Islet of Langerhans (tissue), 1 donor: Measurements from ENCODE around the gene SHANK1.

ENCODE experiments used
- FAIRE-seq: peaks from one replicate; lab custom pipeline; 2011; peaks lifted over from hg19 to GRCh38; lab: Jason Lieb, UNC

The SHANK1 gene

GRCh38 chr19:50728084-50728737, 8.6 kb upstream of the SHANK1 start:
- FAIRE-seq = no peak

DNA sequence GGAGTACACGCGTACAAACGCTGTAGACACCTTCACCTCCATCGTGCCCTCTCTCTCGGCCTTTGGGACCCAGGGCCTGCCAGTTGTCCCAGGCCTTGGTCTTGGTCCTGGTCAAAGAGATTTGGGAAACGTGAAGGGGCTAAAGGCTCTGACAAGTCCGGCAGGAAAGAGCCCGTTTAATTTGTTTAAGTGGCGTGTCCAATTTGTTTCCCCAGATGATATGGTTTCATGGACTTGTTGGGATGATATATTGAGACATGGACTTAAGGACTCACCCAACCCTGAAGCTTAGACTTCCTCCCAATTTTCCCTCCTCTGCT, 6.3 kb upstream of the SHANK1 start:
- no peak for FAIRE-seq

DNA sequence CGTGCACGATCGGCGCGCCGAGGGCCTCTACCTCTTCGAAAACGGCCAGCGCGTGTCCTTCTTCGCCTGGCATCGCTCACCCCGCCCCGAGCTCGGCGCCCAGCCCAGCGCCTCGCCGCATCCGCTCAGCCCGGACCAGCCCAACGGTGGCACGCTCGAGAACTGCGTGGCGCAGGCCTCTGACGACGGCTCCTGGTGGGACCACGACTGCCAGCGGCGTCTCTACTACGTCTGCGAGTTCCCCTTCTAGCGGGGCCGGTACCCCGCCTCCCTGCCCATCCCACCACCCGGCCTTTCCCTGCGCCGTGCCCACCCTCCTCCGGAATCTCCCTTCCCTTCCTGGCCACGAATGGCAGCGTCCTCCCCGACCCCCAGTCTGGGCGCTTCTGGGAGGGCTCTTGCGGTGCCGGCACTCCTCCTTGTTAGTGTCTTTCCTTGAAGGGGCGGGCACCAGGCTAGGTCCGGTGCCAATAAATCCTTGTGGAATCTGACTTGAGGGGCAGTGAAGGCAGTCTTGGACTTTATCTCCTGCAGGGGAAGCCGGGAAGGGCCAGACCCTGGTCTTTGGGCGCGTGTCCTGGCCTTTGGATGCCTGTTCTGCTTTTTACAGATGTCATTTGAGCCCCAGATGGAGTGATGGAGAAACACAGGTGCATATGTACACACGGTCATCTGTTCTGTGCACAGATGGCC, 5.8 kb upstream of the SHANK1 start:
- no peak for FAIRE-seq

- FAIRE-seq = no peak
Measured at GRCh38 chr19:50724522-50725217, 5.1 kb upstream of the SHANK1 start.

DNA sequence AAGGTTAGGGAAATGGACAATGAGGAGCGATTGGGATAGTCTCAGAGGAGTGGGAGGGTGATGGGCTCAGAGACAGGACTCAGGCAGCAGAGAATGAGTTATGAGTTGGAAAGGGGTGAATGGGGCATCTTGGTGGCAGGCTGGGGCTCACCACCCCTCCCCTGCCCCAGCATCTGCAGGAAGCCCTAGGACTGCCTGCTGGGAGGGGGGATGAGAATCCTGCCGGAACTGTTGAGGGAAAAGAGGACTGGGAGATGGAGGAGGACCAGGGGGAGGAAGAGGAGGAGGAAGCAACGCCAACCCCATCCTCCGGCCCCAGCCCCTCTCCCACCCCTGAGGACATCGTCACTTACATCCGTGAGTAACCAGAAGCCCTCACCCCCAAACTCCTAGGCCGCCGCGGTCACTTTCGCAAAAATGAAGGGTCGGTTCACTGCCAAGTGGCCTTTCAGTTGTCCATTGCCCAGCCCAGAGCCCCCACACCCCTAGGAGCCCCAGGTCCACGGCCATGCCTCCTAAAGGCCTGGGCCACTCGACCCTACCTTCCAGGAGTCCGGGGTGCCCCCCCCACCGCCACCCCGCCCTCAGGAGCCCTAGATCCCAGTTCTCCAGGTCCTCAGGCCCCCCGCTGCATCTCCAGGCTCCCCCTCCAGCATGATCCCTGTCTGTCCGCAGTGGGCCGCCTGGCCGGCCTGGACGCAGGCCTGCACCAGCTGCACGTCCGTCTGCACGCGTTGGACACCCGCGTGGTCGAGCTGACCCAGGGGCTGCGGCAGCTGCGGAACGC, 4.3 kb upstream of the SHANK1 start:
- no peak for FAIRE-seq

DNA sequence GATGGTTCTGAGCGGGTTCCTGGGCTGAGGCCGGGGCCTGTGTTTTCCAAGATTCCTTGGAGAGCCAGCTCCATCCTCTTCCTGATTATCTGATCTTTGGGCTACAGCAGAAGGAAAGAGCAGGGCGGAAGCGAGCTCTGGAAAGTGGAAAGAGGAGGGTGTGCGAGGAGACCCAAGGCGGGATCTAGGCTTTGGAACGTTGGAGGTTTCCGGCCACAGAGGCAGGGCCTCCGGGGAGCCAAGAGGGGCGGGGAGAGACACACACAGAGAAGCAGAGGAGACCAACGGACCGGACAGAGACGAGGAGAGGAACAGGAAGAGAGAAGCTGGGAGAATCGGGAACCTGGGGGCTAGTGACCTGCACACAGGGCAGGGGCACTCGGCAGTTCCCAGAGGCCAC, 3.5 kb upstream of the SHANK1 start, which contains the start of gene CLEC11A:
Gene CLEC11A, plus strand, starts transcription at position 296 of the 400 bp plus-strand sequence. CDS start 162 bp downstream, outside the sequence.
- FAIRE-seq = no peak

GRCh38 chr19:50722201-50723013, 2.8 kb upstream of the SHANK1 start:
- FAIRE-seq = no peak

- FAIRE-seq = no peak
Measured at GRCh38 chr19:50721441-50722137, 2.0 kb upstream of the SHANK1 start.

DNA sequence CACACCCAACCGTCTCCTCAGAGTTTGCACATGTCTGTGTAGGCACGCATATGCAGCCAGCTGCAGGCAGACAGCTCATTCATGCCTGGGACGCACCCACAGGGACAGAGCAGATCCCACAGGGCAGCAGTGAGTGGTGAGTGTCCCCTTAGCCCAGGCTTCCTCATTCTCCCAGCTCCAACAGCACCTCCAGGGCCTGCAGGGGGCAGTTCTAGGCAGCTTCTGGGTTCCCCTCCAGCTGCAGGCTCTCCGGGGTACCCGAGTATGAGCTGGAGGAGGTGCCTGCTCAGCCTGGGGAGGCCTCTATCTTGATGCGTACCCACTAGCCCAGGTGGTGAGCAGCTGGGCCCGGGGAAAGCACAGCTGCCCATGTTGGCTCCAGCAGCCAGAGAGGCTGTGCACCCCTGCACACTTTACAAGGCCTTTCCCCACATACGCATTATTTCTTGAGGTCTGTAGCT, 1.3 kb upstream of the SHANK1 start:
- FAIRE-seq = no peak

DNA sequence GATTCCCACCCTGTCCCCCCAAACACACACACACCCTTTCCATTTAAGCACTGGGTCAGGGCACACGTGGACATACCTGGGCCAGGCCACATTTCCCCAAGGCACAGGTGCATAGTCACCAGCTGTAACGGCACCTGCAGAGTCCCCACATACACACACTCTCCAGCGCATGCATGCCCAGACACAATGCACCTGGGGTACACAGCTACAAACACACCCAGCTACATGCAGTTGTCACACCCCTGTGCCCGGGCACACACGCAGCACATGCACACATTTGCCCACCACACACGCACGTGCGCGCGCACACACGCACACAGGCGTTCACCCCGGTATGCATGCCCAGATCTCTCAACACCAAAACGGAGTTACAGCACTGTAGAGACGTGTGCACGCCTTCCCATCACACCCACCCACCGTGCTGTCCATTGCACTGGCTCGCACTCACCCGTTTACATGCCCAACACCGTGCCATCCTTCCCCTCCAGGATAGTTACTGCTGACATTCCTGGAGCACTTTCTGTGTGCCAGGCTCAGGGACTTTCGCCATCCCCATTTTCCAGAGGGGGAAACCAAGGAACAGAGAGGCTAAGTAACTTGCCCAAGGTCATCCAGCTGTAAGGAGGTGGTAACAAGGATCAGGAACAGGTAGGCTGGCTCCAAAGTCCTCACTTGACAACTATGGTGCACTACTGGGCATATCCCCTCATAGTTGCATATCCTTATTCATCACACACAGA, 749 bp upstream of the SHANK1 start:
- FAIRE-seq = no peak

GRCh38 chr19:50719119-50719435, 525 bp downstream of the SHANK1 start:
- no peak for FAIRE-seq

DNA sequence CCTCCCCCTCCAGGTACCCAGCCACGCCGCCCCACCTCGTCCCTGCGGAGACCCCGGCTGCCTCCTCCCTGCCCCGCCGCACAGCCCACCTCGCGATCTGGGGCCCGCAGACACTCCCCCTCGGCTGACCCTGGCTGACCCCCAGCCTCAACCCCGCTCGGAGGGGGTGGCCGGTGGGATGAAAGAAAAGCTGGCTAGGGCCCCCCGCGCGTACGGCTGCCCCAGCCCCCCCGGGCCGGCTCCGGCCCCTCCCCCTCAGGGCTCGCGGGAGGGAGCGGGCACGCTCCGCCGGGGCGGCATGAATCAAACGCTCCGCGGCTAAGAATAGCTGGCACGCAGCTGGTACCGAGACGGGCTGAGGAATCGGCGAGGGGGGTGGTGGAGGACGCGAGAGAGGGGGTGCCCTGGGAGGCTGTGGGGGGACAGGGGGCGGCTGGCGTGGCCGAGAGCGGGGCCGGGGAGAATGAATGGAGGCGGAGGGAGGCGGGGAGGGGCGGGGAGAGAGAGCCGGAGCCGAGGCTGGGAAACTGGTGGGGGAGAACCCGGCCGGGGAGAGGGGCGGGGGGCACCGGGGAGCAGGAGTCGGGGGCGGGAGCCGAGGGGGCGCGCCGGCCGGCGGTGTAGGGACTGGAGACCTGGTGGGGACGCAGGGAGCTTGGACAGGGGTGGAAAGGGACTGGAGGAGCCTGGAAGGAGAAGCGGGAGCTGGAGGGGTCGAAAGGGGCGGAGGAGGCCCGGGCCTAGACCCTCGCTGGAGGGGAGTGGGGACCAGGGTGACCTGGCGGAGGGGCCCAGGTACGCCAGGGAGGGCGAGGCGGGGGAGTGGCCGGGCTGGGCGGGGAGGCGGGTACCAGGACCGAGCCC, 1.1 kb downstream of the SHANK1 start:
- FAIRE-seq = no peak

- no peak for FAIRE-seq
Measured at GRCh38 chr19:50717891-50718254, 1.7 kb downstream of the SHANK1 start.

- FAIRE-seq = no peak
Measured at GRCh38 chr19:50717026-50717723, 2.4 kb downstream of the SHANK1 start.

DNA sequence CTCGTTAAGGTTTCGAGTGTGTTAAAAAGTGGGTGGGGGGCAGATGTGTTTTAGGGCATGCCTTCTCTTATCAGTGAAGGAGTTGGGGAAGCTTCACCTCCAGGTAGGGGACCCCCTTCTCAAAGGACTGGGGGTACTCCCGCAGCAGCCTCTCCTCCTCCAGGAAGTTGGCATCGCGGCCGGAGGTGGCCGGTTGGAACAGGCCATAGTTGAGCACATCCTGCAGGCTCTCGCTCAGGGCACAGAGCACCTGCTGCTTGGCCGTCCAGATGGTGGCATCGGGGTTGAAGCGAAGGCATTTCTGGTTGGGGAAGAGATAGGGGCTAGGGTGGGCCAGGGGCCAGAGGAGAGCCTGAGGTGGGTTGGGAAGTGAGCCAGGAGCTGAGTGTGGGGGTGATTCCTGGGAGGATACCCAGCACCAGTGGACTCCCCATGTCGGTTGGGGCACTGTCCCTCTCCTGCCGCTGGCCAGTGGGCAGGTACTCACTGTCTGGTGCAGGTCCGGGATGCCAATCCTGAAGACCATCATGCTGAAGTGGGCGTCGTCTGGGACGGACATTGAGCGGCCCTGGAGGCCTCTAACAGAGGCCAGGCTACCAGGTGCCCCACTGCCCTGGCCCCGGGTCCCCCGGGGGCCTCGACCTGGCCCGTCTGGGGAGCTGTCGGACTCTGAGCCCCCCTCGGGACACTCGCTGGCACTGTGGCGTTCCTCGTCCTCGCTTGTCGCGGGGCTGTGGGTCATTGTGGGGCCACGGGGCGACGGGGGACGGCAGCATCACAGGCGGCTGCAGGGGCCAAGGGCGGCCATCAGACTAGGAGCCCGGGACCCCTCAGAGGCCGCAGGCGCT, 3.2 kb downstream of the SHANK1 start:
- no peak for FAIRE-seq

GRCh38 chr19:50713556-50714236, 5.9 kb downstream of the SHANK1 start:
- FAIRE-seq = no peak

- no peak for FAIRE-seq
Measured at GRCh38 chr19:50712833-50713232, 6.8 kb downstream of the SHANK1 start.
